H1 (cell line): Measurements from ENCODE around the gene ING5. TPM values are rescaled to one million over a fixed set of nuclear protein-coding genes. Genes with fewer than 3 reads are reported as not detected.
"Not testable (repeated sequence)": the region's sequence is repeated elsewhere in the genome, so short reads cannot be mapped to it uniquely, and the experiment has no call there.

Experiments
- CTCF ChIA-PET: fragments of 300-600 bp; sonication (Branson Sonifier 250); formaldehyde crosslinking; loops from one replicate; lab custom pipeline; 2021; ENCODE audit not compliant: partially characterized antibody; lab: Charles Lee
- POLR2A ChIA-PET: fragments of 300-600 bp; sonication (Branson Sonifier 250); formaldehyde crosslinking; loops from one replicate; lab custom pipeline; 2021; ENCODE audit warnings: inconsistent platforms; ENCODE audit not compliant: partially characterized antibody; lab: Charles Lee
- DNase-seq, 2 experiments: peaks; one replicate each; pipeline versions ENCODE4 v3.0.0 to v3.0.0-alpha.2; 2010 to 2022; ENCODE audit warnings: low spot score in 2 of 2, low read depth in 1 of 2, mixed read lengths in 1 of 2
- FAIRE-seq: peaks from 2 replicates; lab custom pipeline; 2011; peaks lifted over from hg19 to GRCh38; lab: Jason Lieb, UNC
- H2AFZ ChIP-seq: 2 replicates; pipeline ENCODE4 v1.8.1; 2012; ENCODE audit warnings: low read length, inconsistent platforms
- H2AK5ac ChIP-seq: 2 replicates; pipeline ENCODE4 v1.6.1; 2013; ENCODE audit warnings: low read depth, low read length
- H2BK120ac ChIP-seq: replicated peaks from 2 replicates; pipeline ENCODE3; 2013; ENCODE audit warnings: low read depth, low read length, inconsistent platforms
- H2BK12ac ChIP-seq: 2 replicates; pipeline ENCODE4 v1.6.1; 2013; ENCODE audit warnings: low read depth, low read length
- H2BK15ac ChIP-seq: 2 replicates; pipeline ENCODE4 v1.6.1; 2013; ENCODE audit warnings: low read length
- H2BK20ac ChIP-seq: 2 replicates; pipeline ENCODE4 v1.6.1; 2013; ENCODE audit warnings: low read length
- H2BK5ac ChIP-seq: 2 replicates; pipeline ENCODE4 v1.6.1; 2013; ENCODE audit warnings: low read depth, low read length
- H3K14ac ChIP-seq: 2 replicates; pipeline ENCODE4 v1.6.1; 2013; ENCODE audit warnings: inconsistent platforms; ENCODE audit not compliant: insufficient read length
- H3K18ac ChIP-seq: 2 replicates; pipeline ENCODE4 v1.6.1; 2013; ENCODE audit warnings: low read length; ENCODE audit errors: extremely low read depth
- H3K23ac ChIP-seq: 2 replicates; pipeline ENCODE4 v1.6.1; 2013; ENCODE audit warnings: inconsistent platforms; ENCODE audit not compliant: insufficient read length
- H3K23me2 ChIP-seq: 2 replicates; pipeline ENCODE4 v1.6.1; 2013; ENCODE audit warnings: low read depth, low read length
- H3K27ac ChIP-seq: 2 replicates; pipeline ENCODE4 v1.6.1; 2011; ENCODE audit warnings: low read depth, low read length, inconsistent platforms
- H3K27me3 ChIP-seq, 4 experiments: replicated peaks in 1 of 4; 1 replicate in 1 of 4; 2 replicates in 3 of 4; pipeline versions ENCODE4 v1.6.1 to v1.8.1; 2011 to 2013; ENCODE audit warnings: low read length in 3 of 4, mild to moderate bottlenecking in 3 of 4, inconsistent platforms in 2 of 4, mixed read lengths in 2 of 4, moderate library complexity in 1 of 4; ENCODE audit not compliant: control insufficient read depth in 3 of 4, insufficient read depth in 3 of 4; ENCODE audit errors: extremely low read depth in 1 of 4
- H3K36me3 ChIP-seq, 4 experiments: 2 replicates each; pipeline versions ENCODE4 v1.6.1 to v1.8.1; 2011 to 2013; ENCODE audit warnings: mild to moderate bottlenecking in 4 of 4, low read length in 3 of 4, moderate library complexity in 2 of 4, control low read depth in 1 of 4, inconsistent platforms in 1 of 4; ENCODE audit not compliant: insufficient read depth in 4 of 4, control insufficient read depth in 2 of 4
- H3K4ac ChIP-seq: replicated peaks from 2 replicates; pipeline ENCODE3; 2013; ENCODE audit warnings: low read length, low read depth, mixed read lengths, inconsistent platforms; ENCODE audit not compliant: insufficient read length
- H3K4me1 ChIP-seq, 4 experiments: replicated peaks in 1 of 4; 1 replicate in 1 of 4; 2 replicates in 3 of 4; pipeline versions ENCODE4 v1.6.1 to v1.8.1; 2011 to 2013; ENCODE audit warnings: low read length in 3 of 4, inconsistent platforms in 2 of 4, mixed read lengths in 1 of 4; ENCODE audit not compliant: insufficient read depth in 4 of 4, control insufficient read depth in 3 of 4
- H3K4me2 ChIP-seq, 2 experiments: 2 replicates each; pipeline versions ENCODE4 v1.6.1 to v1.8.1; 2011 to 2013; ENCODE audit warnings: low read depth in 2 of 2, low read length in 2 of 2, control low read depth in 1 of 2, inconsistent platforms in 1 of 2, mild to moderate bottlenecking in 1 of 2; ENCODE audit not compliant: insufficient read depth in 1 of 2
- H3K4me3 ChIP-seq, 4 experiments: fragments of 200-600, 300-600 bp in 1 of 4; sonication (generic), shearing (Covaris generic), sonication (Bioruptor Twin) in 1 of 4; 2 replicates each; pipeline versions ENCODE4 v1.5.1 to v1.8.1; 2011 to 2016; ENCODE audit warnings: low read length in 4 of 4, low read depth in 3 of 4, control low read depth in 2 of 4, inconsistent platforms in 2 of 4, mild to moderate bottlenecking in 2 of 4, mixed read lengths in 1 of 4, moderate library complexity in 1 of 4; ENCODE audit not compliant: insufficient read depth in 2 of 4; ENCODE audit errors: extremely low read depth in 1 of 4
- H3K56ac ChIP-seq: replicated peaks from 2 replicates; pipeline ENCODE3; 2013; ENCODE audit warnings: low read depth, mild to moderate bottlenecking, mixed read lengths, low read length, inconsistent platforms; ENCODE audit not compliant: insufficient read length
- H3K79me1 ChIP-seq: 2 replicates; pipeline ENCODE4 v1.6.1; 2013; ENCODE audit warnings: low read depth, low read length, control low read depth
- H3K79me2 ChIP-seq, 2 experiments: 2 replicates each; pipeline versions ENCODE4 v1.6.1 to v1.8.1; 2012 to 2013; ENCODE audit warnings: low read length in 2 of 2, mild to moderate bottlenecking in 2 of 2, inconsistent platforms in 1 of 2; ENCODE audit not compliant: insufficient read depth in 2 of 2, control insufficient read depth in 1 of 2
- H3K9ac ChIP-seq, 4 experiments: replicated peaks in 1 of 4; 1 replicate in 1 of 4; 2 replicates in 3 of 4; pipeline versions ENCODE4 v1.6.1 to v1.8.1; 2011 to 2013; ENCODE audit warnings: low read depth in 3 of 4, low read length in 3 of 4, control low read depth in 2 of 4, mild to moderate bottlenecking in 2 of 4, moderate library complexity in 2 of 4, inconsistent platforms in 1 of 4; ENCODE audit errors: extremely low read depth in 1 of 4
- H3K9me3 ChIP-seq, 2 experiments: 2 replicates each; pipeline versions ENCODE4 v1.6.1 to v1.8.1; 2012 to 2013; ENCODE audit warnings: mild to moderate bottlenecking in 2 of 2, moderate library complexity in 2 of 2, control low read depth in 1 of 2, inconsistent platforms in 1 of 2, low read depth in 1 of 2, low read length in 1 of 2, mixed read lengths in 1 of 2; ENCODE audit not compliant: insufficient read depth in 2 of 2
- H4K20me1 ChIP-seq, 2 experiments: replicated peaks in 1 of 2; 2 replicates each; pipeline versions ENCODE3 to v1.8.1; 2011 to 2013; ENCODE audit warnings: inconsistent platforms in 2 of 2, low read length in 2 of 2, mild to moderate bottlenecking in 1 of 2; ENCODE audit not compliant: insufficient read depth in 2 of 2, control insufficient read depth in 1 of 2
- H4K5ac ChIP-seq: 2 replicates; pipeline ENCODE4 v1.6.1; 2013; ENCODE audit warnings: low read length, low read depth, mixed read lengths, inconsistent platforms; ENCODE audit not compliant: insufficient read length
- H4K8ac ChIP-seq: 2 replicates; pipeline ENCODE4 v1.8.0; 2013; ENCODE audit warnings: mild to moderate bottlenecking, moderate library complexity, low read length, inconsistent platforms; ENCODE audit not compliant: insufficient read depth; ENCODE audit errors: extremely low read depth
- H4K91ac ChIP-seq: replicated peaks from 2 replicates; pipeline ENCODE3; 2013; ENCODE audit warnings: low read length, mixed read lengths, inconsistent platforms; ENCODE audit not compliant: insufficient read length
- E2F6 ChIP-seq: IDR thresholded peaks from 2 replicates; pipeline ENCODE4 v1.6.1; 2012; ENCODE audit warnings: inconsistent platforms
- TAF1 ChIP-seq: IDR thresholded peaks from 2 replicates; pipeline ENCODE4 v1.6.1; 2011; ENCODE audit warnings: mild to moderate bottlenecking, low read depth, low read length
- WGBS, 2 experiments: shearing (Covaris generic) in 1 of 2; methylation state at CpG; one replicate each; pipeline versions ENCODE4 v1.1.6 to v1.1.7; 2013 to 2015; ENCODE audit warnings: low lambda C conversion rate in 2 of 2, mixed read lengths in 2 of 2, inconsistent platforms in 1 of 2, low coverage in 1 of 2, missing lambda C conversion rate in 1 of 2; ENCODE audit not compliant: insufficient replicate concordance in 2 of 2, insufficient coverage in 1 of 2, insufficient read length in 1 of 2; ENCODE audit errors: extremely low coverage in 1 of 2, missing lambda C conversion rate in 1 of 2; 5-methylcytosine and 5-hydroxymethylcytosine counted together
- polyA plus RNA-seq, 7 experiments: library from polyadenylated mRNA; depleted of rRNA in 3 of 7; stranded (reverse) in 5 of 7; unstranded in 2 of 7; fragments of >200 nt in 5 of 7; fragments of 200-250 nt in 2 of 7; gene quantifications; 1 replicate in 5 of 7; 2 replicates in 1 of 7; 4 replicates in 1 of 7; pipeline versions ENCODE4 v1.2.1 to v1.2.3, GENCODE V29; 2011 to 2013; ENCODE audit warnings: missing spikeins in 2 of 7, mixed read lengths in 2 of 7
- total RNA-seq: library from RNA; stranded (reverse); fragmentation: NEBNext Ultra II Directional; extraction: Animal tissue kit (Norgen Biotek cat#: 25700); gene quantifications from 2 replicates; pipeline ENCODE4 v1.2.1, GENCODE V29; 2021

The ING5 gene
- total and polyA plus RNA-seq, 2 of the 8 experiments (the other 6 are each of a cell fraction or from before 2014, with no cell fraction given) = 41.5 to 47.4 TPM

- TF ChIP-seq TAF1 (no peak), E2F6 (no peak)
- TF ChIP-seq, all 59 proteins: peak for 0
Observed at GRCh38 chr2:241660593-241661213, 41.1 kb upstream of the ING5 start (continued).

DNA sequence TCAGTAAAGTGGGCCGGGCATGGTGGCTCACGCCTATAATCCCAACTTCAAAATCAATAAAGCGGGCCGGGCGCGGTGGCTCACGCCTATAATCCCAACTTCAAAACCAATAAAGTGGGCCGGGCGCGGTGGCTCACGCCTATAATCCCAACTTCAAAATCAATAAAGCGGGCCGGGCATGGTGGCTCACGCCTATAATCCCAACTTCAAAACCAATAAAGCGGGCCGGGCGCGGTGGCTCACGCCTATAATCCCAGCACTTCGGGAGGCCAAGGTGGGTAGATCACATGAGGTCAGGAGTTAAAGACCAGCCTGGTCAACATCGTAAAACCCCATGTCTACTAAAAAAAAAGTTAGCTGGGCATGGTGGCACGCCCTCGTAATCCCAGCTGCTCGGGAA, 39.1 kb upstream of the ING5 start:
- CTCF ChIA-PET = interaction anchor here (0.8 to 0.9 kb wide), 2 partner anchors 50 to 420 kb away, joined by 3 read pairs; no protein-coding TSS in a partner anchor
- H3K23me2 ChIP-seq, H2BK12ac ChIP-seq, H3K4me3 ChIP-seq, H3K4ac ChIP-seq, H2BK5ac ChIP-seq, H3K9me3 ChIP-seq, H2BK20ac ChIP-seq, H3K4me2 ChIP-seq, H3K79me1 ChIP-seq, H2AFZ ChIP-seq, H3K27ac ChIP-seq, H3K27me3 ChIP-seq, H3K4me1 ChIP-seq, FAIRE-seq, H4K8ac ChIP-seq, H3K14ac ChIP-seq, H4K91ac ChIP-seq, H2BK120ac ChIP-seq, H4K5ac ChIP-seq, H3K18ac ChIP-seq, H2BK15ac ChIP-seq, H2AK5ac ChIP-seq, H3K79me2 ChIP-seq, H3K9ac ChIP-seq, H3K23ac ChIP-seq, DNase-seq, H3K56ac ChIP-seq: not testable (repeated sequence)
- 91% methylated on average over 20 of the region's 24 CpGs; no CpG with 5 or more reads in 1 of the 2 experiments for WGBS, 2 experiments
- POLR2A ChIA-PET = interaction anchor here (0.7 to 1.1 kb wide), 3 partner anchors 17 to 206 kb away, joined by 3 to 5 read pairs (median 3); no protein-coding TSS in a partner anchor
- Histone ChIP-seq H3K36me3 (peaks cover 3 to 24% (median 13%) of the 10 kb centered on the region in 4 experiments; a peak in 6 of 8 replicates), H4K20me1 (peaks cover 14 to 15% of the 10 kb centered on the region in 2 experiments)
